Mesothelial cell of epicardium (in vitro differentiated cells): ENCODE measurements around the gene CASD1. TPM values are rescaled to one million over a fixed set of nuclear protein-coding genes. Genes with fewer than 3 reads are reported as not detected.
A peak's percentile ranks its signal among the peaks of the same experiment; 100 is the strongest.

Experiments used
- DNase-seq, 2 experiments: peaks; one replicate each; pipeline ENCODE4 v3.0.0; 2021; ENCODE audit warnings: low spot score in 2 of 2; ENCODE audit not compliant: unreplicated experiment in 2 of 2
- H3K27ac Mint-ChIP-seq: 2 replicates; pipeline ENCODE4 v1.8.0; 2021; ENCODE audit warnings: mixed read lengths
- H3K27me3 Mint-ChIP-seq: 2 replicates; pipeline ENCODE4 v1.8.0; 2021; ENCODE audit warnings: low read depth, mixed read lengths
- H3K36me3 Mint-ChIP-seq: 2 replicates; pipeline ENCODE4 v1.8.0; 2021; ENCODE audit warnings: mixed read lengths
- H3K4me1 Mint-ChIP-seq: 2 replicates; pipeline ENCODE4 v1.8.0; 2021; ENCODE audit warnings: mixed read lengths
- H3K4me3 Mint-ChIP-seq: 2 replicates; pipeline ENCODE4 v1.8.0; 2021; ENCODE audit warnings: mild to moderate bottlenecking, moderate library complexity, mixed read lengths
- H3K9me3 Mint-ChIP-seq: 2 replicates; pipeline ENCODE4 v1.8.0; 2021; ENCODE audit warnings: mixed read lengths
- total RNA-seq: library from RNA; stranded (reverse); gene quantifications from 3 replicates; pipeline ENCODE4 v1.2.1, GENCODE V29; 2021
- TF ChIP-seq, protein P1 (sequence below): fragments of 200-600 bp; sonication (generic); IDR thresholded peaks from one replicate; pipeline ENCODE4 v1.5.0; 2021; ENCODE audit warnings: antibody characterized with exemption; ENCODE audit not compliant: unreplicated experiment

The CASD1 gene
- total RNA-seq, 1 donor from 2014 or later: 35.6 TPM

DNA sequence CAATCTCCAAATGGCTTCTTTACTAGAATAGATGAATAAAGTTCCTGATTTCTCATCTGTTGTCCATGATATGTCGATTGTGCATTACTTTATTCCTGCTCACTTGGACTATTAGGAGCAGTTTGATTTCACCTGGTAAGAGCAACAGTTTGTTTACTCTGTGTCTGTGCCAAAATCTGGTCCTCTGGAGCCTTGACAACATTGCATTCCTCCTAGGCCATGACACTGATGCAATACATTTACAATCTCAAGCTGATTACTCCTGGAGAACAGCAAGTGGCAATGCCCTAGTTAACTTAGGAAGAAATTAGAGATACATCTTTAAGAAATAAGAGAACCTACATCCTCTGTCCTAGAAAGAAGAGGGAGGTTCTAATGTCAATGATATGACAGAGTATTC lies 74.5 kb downstream of the CASD1 start:
- H3K27ac Mint-ChIP-seq: no peak overlapping the region
- H3K27me3 Mint-ChIP-seq: no peaks in the 10 kb centered on the region
- H3K4me3 Mint-ChIP-seq: no peak overlapping the region
- TF ChIP-seq, protein P1, sequence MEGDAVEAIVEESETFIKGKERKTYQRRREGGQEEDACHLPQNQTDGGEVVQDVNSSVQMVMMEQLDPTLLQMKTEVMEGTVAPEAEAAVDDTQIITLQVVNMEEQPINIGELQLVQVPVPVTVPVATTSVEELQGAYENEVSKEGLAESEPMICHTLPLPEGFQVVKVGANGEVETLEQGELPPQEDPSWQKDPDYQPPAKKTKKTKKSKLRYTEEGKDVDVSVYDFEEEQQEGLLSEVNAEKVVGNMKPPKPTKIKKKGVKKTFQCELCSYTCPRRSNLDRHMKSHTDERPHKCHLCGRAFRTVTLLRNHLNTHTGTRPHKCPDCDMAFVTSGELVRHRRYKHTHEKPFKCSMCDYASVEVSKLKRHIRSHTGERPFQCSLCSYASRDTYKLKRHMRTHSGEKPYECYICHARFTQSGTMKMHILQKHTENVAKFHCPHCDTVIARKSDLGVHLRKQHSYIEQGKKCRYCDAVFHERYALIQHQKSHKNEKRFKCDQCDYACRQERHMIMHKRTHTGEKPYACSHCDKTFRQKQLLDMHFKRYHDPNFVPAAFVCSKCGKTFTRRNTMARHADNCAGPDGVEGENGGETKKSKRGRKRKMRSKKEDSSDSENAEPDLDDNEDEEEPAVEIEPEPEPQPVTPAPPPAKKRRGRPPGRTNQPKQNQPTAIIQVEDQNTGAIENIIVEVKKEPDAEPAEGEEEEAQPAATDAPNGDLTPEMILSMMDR: no peak
- DNase-seq: no peak
- H3K36me3 Mint-ChIP-seq: peaks cover 28% of the 10 kb centered on the region
- H3K9me3 Mint-ChIP-seq: peaks cover 23% of the 10 kb centered on the region
- peaks cover 10% of the 10 kb centered on the region for H3K4me1 Mint-ChIP-seq

GRCh38 chr7:94588075-94588474 lies 78.5 kb downstream of the CASD1 start:
- Mint-ChIP-seq H3K27me3 (no peaks in the 10 kb centered on the region), H3K4me3 (no peak overlapping the region), H3K27ac (no peak overlapping the region), H3K4me1 (peaks cover 16% of the 10 kb centered on the region), H3K9me3 (no peaks in the 10 kb centered on the region), H3K36me3 (peaks cover 28% of the 10 kb centered on the region)
- TF ChIP-seq, protein P1: no peak
- DNase-seq: no peak

- Mint-ChIP-seq H3K36me3 (peaks cover 24% of the 10 kb centered on the region), H3K4me3 (no peak overlapping the region), H3K9me3 (no peaks in the 10 kb centered on the region), H3K4me1 (peaks cover 20% of the 10 kb centered on the region), H3K27me3 (no peaks in the 10 kb centered on the region), H3K27ac (peak overlapping the region; percentile 71)
- DNase-seq: no peak
- TF ChIP-seq, protein P1: no peak
These were observed 81.0 kb downstream of the CASD1 start for GRCh38 chr7:94590526-94591162.

DNA sequence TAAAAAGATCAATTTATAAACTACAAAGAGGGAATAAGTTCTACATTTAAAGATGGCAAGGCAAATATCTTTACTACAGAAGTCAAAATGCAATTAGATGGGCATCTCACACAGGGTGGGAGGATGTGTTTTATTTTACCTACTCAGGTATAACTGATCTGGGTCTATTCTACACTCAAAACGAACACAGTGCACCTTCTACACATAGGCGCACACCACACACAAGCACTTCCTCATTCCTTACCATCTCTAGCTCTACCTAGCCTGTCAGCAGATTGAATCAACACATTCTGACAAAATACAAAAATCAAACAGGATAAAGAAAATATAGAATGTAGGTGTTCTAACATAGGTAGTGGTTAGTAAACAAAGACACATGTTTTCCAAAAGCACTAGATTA lies 81.6 kb downstream of the CASD1 start:
- no peaks in the 10 kb centered on the region for H3K9me3 Mint-ChIP-seq
- peaks cover 24% of the 10 kb centered on the region for H3K36me3 Mint-ChIP-seq
- TF ChIP-seq, protein P1: no peak
- no peak overlapping the region for H3K4me3 Mint-ChIP-seq
- H3K4me1 Mint-ChIP-seq: peaks cover 20% of the 10 kb centered on the region
- H3K27ac Mint-ChIP-seq: peak overlapping the region; percentile 11
- no peak for DNase-seq
- H3K27me3 Mint-ChIP-seq: no peaks in the 10 kb centered on the region

DNA sequence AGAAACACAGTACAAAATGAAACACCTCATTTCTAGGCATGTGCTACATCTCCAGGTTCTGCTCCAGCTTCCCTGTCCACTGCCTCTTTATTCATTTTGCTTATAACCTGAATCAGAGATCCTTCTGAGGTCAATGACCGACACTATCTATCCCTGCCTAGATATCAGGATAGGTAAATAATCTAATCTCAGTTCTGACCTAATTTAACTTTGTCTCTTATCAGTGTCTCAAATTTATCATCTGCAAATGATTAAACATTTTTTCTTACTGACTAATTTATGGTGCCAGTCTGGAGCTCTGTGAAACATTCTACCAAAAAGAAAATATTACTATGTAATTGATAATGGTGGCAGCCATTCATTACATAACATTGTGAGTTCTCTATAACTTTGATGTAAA lies 85.3 kb downstream of the CASD1 start:
- no peaks in the 10 kb centered on the region for H3K9me3 Mint-ChIP-seq
- H3K27me3 Mint-ChIP-seq: no peaks in the 10 kb centered on the region
- DNase-seq: no peak
- H3K4me3 Mint-ChIP-seq: no peak overlapping the region
- TF ChIP-seq, protein P1: no peak
- peaks cover 20% of the 10 kb centered on the region for H3K4me1 Mint-ChIP-seq
- peaks cover 11% of the 10 kb centered on the region for H3K36me3 Mint-ChIP-seq
- H3K27ac Mint-ChIP-seq: no peak overlapping the region
